HepG2 (cell line): ENCODE data around the gene NOTCH4. TPM values are rescaled to one million over a fixed set of nuclear protein-coding genes. Genes with fewer than 3 reads are reported as not detected.
A peak's percentile ranks its signal among the peaks of the same experiment; 100 is the strongest.

Source experiments
- ATAC-seq: fragments of 200-7000 bp; cut with Tn5 transposase; 3 replicates; pipeline ENCODE4 v1.9.1; 2020; ENCODE audit warnings: mild to moderate bottlenecking, moderate library complexity
- BruUV-seq: library from RNA; stranded (reverse); fragments of 400-500 nt; replicated peaks from 2 replicates; lab custom pipeline; 2021; lab: Mats Ljungman, UMichigan
- CTCF ChIA-PET: fragments of 300-600 bp; formaldehyde crosslinking; extraction: SDS; loops from one replicate; lab custom pipeline; 2021; ENCODE audit warnings: low total read pairs, inconsistent platforms, low intra/inter-chr PET ratio; lab: Yijun Ruan, JAX
- POLR2A ChIA-PET: fragments of 350-600 bp; sonication (Branson Sonifier 250); formaldehyde crosslinking; loops from one replicate; lab custom pipeline; 2020; ENCODE audit warnings: antibody characterized with exemption, inconsistent platforms; lab: Yijun Ruan, JAX
- DNase-seq: peaks from one replicate; pipeline ENCODE4 v3.0.0-alpha.2; 2015; ENCODE audit warnings: low spot score
- FAIRE-seq: peaks from 3 replicates; lab custom pipeline; 2011; peaks lifted over from hg19 to GRCh38; lab: Jason Lieb, UNC
- H2AFZ ChIP-seq: one replicate; pipeline ENCODE4 v1.6.1; 2011; ENCODE audit warnings: low read length, inconsistent platforms
- H3K27ac ChIP-seq: fragments of 300-600 bp; 3 replicates; pipeline ENCODE4 v1.8.0; 2011; ENCODE audit warnings: mixed run types, mild to moderate bottlenecking, mixed read lengths, low read length, inconsistent platforms; ENCODE audit not compliant: insufficient read depth; ENCODE audit errors: extremely low read length
- H3K27me3 ChIP-seq, 2 experiments: fragments of 200-600 bp in 1 of 2; 2 replicates in 1 of 2; 3 replicates in 1 of 2; pipeline versions ENCODE4 v1.6.0 to v1.8.0; 2011; ENCODE audit warnings: low read length in 2 of 2, mild to moderate bottlenecking in 2 of 2, moderate library complexity in 2 of 2, inconsistent platforms in 1 of 2; ENCODE audit not compliant: insufficient read depth in 2 of 2, control insufficient read depth in 1 of 2
- H3K36me3 ChIP-seq, 2 experiments: fragments of 200-600 bp in 1 of 2; replicated peaks in 1 of 2; 2 replicates in 1 of 2; 3 replicates in 1 of 2; pipeline versions ENCODE4 v1.5.1 to v1.8.0; 2011; ENCODE audit warnings: low read length in 2 of 2, inconsistent platforms in 1 of 2; ENCODE audit not compliant: insufficient read depth in 2 of 2, control insufficient read depth in 1 of 2
- H3K4me1 ChIP-seq: 2 replicates; pipeline ENCODE4 v1.5.1; 2012; ENCODE audit warnings: low read length, inconsistent platforms; ENCODE audit not compliant: insufficient read depth
- H3K4me2 ChIP-seq: 2 replicates; pipeline ENCODE4 v1.6.0; 2011; ENCODE audit warnings: low read depth, low read length, inconsistent platforms
- H3K4me3 ChIP-seq, 3 experiments: fragments of 200-600 bp in 1 of 3; sonication (generic), shearing (Covaris generic) in 1 of 3; replicated peaks in 1 of 3; 2 replicates each; pipeline ENCODE4 v1.5.1; 2011 to 2016; ENCODE audit warnings: low read length in 3 of 3, inconsistent platforms in 2 of 3, low read depth in 2 of 3, mild to moderate bottlenecking in 2 of 3, control low read depth in 1 of 3, mixed read lengths in 1 of 3; ENCODE audit not compliant: insufficient read depth in 1 of 3
- H3K79me2 ChIP-seq: one replicate; pipeline ENCODE4 v1.6.1; 2011; ENCODE audit warnings: low read length, inconsistent platforms; ENCODE audit not compliant: insufficient read depth
- H3K9ac ChIP-seq: 2 replicates; pipeline ENCODE4 v1.6.0; 2011; ENCODE audit warnings: mild to moderate bottlenecking, low read depth, low read length, inconsistent platforms; ENCODE audit not compliant: insufficient read depth
- H3K9me3 ChIP-seq: 2 replicates; pipeline ENCODE4 v1.5.1; 2012; ENCODE audit warnings: mild to moderate bottlenecking, low read length
- H4K20me1 ChIP-seq: 2 replicates; pipeline ENCODE4 v1.6.0; 2011; ENCODE audit warnings: inconsistent platforms, mild to moderate bottlenecking, low read length, moderate library complexity; ENCODE audit not compliant: insufficient read depth
- MAFG ChIP-seq: sonication (generic); formaldehyde crosslinking; IDR thresholded peaks from 2 replicates; pipeline ENCODE4 v1.5.1; 2020; ENCODE audit warnings: mild to moderate bottlenecking, missing genetic modification reagents
- RARA ChIP-seq: IDR thresholded peaks from 2 replicates; pipeline ENCODE4 v1.6.1; 2016; ENCODE audit warnings: missing genetic modification reagents, missing compliant biosample characterization
- RFXANK ChIP-seq: IDR thresholded peaks from 2 replicates; pipeline ENCODE4 v1.6.1; 2016
- RXRB ChIP-seq: IDR thresholded peaks from 2 replicates; pipeline ENCODE4 v1.6.1; 2016; ENCODE audit warnings: borderline replicate concordance, missing genetic modification reagents, missing compliant biosample characterization
- SOX6 ChIP-seq, 2 experiments: fragments of 450-650 bp in 1 of 2; sonication (generic) in 1 of 2; formaldehyde crosslinking in 1 of 2; IDR thresholded peaks; 2 replicates each; pipeline versions ENCODE4 v1.4.0 to v1.6.1; 2017 to 2020; ENCODE audit warnings: antibody characterized with exemption in 1 of 2, mild to moderate bottlenecking in 1 of 2, missing genetic modification reagents in 1 of 2
- WIZ ChIP-seq: sonication (generic); formaldehyde crosslinking; IDR thresholded peaks from 2 replicates; pipeline ENCODE4 v1.5.1; 2020; ENCODE audit warnings: mild to moderate bottlenecking, missing genetic modification reagents
- ZFX ChIP-seq: sonication (generic); formaldehyde crosslinking; IDR thresholded peaks from 2 replicates; pipeline ENCODE4 v1.4.0; 2020; ENCODE audit warnings: mild to moderate bottlenecking, low read depth, missing genetic modification reagents, moderate library complexity
- ZMYM4 ChIP-seq: sonication (generic); formaldehyde crosslinking; IDR thresholded peaks from 2 replicates; pipeline ENCODE4 v1.8.1; 2023; ENCODE audit warnings: mild to moderate bottlenecking, missing genetic modification reagents
- ZNF564 ChIP-seq: sonication (generic); formaldehyde crosslinking; IDR thresholded peaks from 2 replicates; pipeline ENCODE4 v1.8.1; 2023; ENCODE audit warnings: mild to moderate bottlenecking, missing genetic modification reagents
- ZNF724P ChIP-seq: sonication (generic); formaldehyde crosslinking; IDR thresholded peaks from 2 replicates; pipeline ENCODE4 v1.8.0; 2022; ENCODE audit warnings: missing genetic modification reagents, borderline replicate concordance
- ZNF772 ChIP-seq: sonication (generic); formaldehyde crosslinking; IDR thresholded peaks from 2 replicates; pipeline ENCODE4 v1.5.0; 2020; ENCODE audit warnings: mild to moderate bottlenecking, missing genetic modification reagents
- ZSCAN25 ChIP-seq: sonication (generic); formaldehyde crosslinking; IDR thresholded peaks from 2 replicates; pipeline ENCODE4 v1.8.0; 2022; ENCODE audit warnings: mild to moderate bottlenecking, missing genetic modification reagents
- WGBS: methylation state at CpG from one replicate; pipeline ENCODE4 v1.1.6; 2017; ENCODE audit warnings: low lambda C conversion rate; 5-methylcytosine and 5-hydroxymethylcytosine counted together
- in situ Hi-C: cut with HindIII; loops from 2 replicates; pipeline ENCODE4 v1.10.0; 2017; ENCODE audit warnings: low pct_unique_long_range_greater_than_20kb; ENCODE audit not compliant: extremely low pct_ligation_motif_present
- intact Hi-C: fragments of 100-400 bp; cut with micrococcal nuclease; formaldehyde crosslinking; loops from one replicate; pipeline ENCODE4 v1.10.0; 2022; ENCODE audit not compliant: unreplicated experiment
- polyA plus RNA-seq, 8 experiments: library from polyadenylated mRNA; depleted of rRNA in 3 of 8; stranded (reverse) in 7 of 8; unstranded in 1 of 8; fragments of >200 nt; fragmentation: Illumina TruSeq in 4 of 8; extraction: Trizol in 4 of 8; gene quantifications; 2 replicates each; pipeline versions ENCODE4 v1.2.1 to v1.2.3, GENCODE V29; 2011 to 2016; ENCODE audit warnings: low read depth in 4 of 8, missing spikeins in 1 of 8, mixed read lengths in 1 of 8; ENCODE audit not compliant: insufficient read depth in 1 of 8
- total RNA-seq, 5 experiments: library from RNA; depleted of rRNA; stranded (reverse); fragments of >200 nt; fragmentation: Illumina TruSeq; extraction: Trizol; gene quantifications; 2 replicates each; pipeline ENCODE4 v1.2.3, GENCODE V29; 2016; ENCODE audit warnings: low read depth in 1 of 5
- TF ChIP-seq, protein P1 (sequence below): sonication (generic); formaldehyde crosslinking; IDR thresholded peaks from 2 replicates; pipeline ENCODE4 v1.4.0; 2020; ENCODE audit warnings: mild to moderate bottlenecking, missing genetic modification reagents
- TF ChIP-seq, protein P2 (sequence below): sonication (generic); formaldehyde crosslinking; IDR thresholded peaks from 2 replicates; pipeline ENCODE4 v1.4.0; 2020; ENCODE audit warnings: missing genetic modification reagents
- TF ChIP-seq, protein P3 (sequence below): sonication (generic); formaldehyde crosslinking; IDR thresholded peaks from 2 replicates; pipeline ENCODE4 v1.8.0; 2023; ENCODE audit warnings: mild to moderate bottlenecking, missing genetic modification reagents
- TF ChIP-seq, protein P4 (sequence below): IDR thresholded peaks from 2 replicates; pipeline ENCODE4 v1.6.1; 2016; ENCODE audit warnings: missing genetic modification reagents, missing compliant biosample characterization
- TF ChIP-seq, protein P5 (sequence below): sonication (generic); formaldehyde crosslinking; IDR thresholded peaks from 2 replicates; pipeline ENCODE4 v1.8.0; 2022; ENCODE audit warnings: missing genetic modification reagents, low read depth, mild to moderate bottlenecking, borderline replicate concordance

NOTCH4 gene
- total and polyA plus RNA-seq, 2 of the 13 experiments (the other 11 are each of a cell fraction or from before 2014, with no cell fraction given) = 0.51 to 0.83 TPM

DNA sequence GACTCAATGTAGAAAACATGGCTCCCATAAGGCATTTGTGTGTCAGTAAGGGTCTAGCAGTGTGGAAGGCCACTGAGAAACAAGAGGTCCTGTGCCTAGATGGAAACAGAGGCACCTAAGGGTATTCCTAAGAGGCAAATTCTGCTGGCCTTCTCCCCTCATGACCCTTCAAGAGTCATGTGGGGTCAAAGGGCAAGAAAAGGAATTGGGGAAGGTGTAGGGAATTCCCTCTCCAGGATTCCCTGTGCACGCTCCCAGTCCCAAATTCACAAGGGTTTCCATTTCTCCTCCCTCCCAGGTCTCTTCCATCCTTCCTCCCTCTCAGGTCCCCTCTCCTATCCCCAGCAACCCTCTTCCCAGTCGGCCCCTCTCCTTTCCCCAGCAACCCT is 48.6 kb downstream of the NOTCH4 start (continued):
- TF ChIP-seq, protein P1, sequence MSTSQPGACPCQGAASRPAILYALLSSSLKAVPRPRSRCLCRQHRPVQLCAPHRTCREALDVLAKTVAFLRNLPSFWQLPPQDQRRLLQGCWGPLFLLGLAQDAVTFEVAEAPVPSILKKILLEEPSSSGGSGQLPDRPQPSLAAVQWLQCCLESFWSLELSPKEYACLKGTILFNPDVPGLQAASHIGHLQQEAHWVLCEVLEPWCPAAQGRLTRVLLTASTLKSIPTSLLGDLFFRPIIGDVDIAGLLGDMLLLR (CRISPR knock-in tag) = 0 out of 2 replicates have a peak, but pooled peaks have one; percentile 38
- TF ChIP-seq ZSCAN25 (CRISPR knock-in tag) (0 out of 2 replicates have a peak, but pooled peaks have one; percentile 18), WIZ (CRISPR knock-in tag) (peak; percentile 41; the same call in 1 of the 2 replicates), MAFG (no peak), ZNF564 (CRISPR knock-in tag) (0 out of 2 replicates have a peak, but pooled peaks have one; percentile 20), ZNF772 (peak; percentile 59; the same call in 1 of the 2 replicates), ZNF724P (CRISPR knock-in tag) (no peak)
- TF ChIP-seq, protein P2, sequence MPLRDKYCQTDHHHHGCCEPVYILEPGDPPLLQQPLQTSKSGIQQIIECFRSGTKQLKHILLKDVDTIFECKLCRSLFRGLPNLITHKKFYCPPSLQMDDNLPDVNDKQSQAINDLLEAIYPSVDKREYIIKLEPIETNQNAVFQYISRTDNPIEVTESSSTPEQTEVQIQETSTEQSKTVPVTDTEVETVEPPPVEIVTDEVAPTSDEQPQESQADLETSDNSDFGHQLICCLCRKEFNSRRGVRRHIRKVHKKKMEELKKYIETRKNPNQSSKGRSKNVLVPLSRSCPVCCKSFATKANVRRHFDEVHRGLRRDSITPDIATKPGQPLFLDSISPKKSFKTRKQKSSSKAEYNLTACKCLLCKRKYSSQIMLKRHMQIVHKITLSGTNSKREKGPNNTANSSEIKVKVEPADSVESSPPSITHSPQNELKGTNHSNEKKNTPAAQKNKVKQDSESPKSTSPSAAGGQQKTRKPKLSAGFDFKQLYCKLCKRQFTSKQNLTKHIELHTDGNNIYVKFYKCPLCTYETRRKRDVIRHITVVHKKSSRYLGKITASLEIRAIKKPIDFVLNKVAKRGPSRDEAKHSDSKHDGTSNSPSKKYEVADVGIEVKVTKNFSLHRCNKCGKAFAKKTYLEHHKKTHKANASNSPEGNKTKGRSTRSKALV (CRISPR knock-in tag) = no peak
- TF ChIP-seq, protein P3, sequence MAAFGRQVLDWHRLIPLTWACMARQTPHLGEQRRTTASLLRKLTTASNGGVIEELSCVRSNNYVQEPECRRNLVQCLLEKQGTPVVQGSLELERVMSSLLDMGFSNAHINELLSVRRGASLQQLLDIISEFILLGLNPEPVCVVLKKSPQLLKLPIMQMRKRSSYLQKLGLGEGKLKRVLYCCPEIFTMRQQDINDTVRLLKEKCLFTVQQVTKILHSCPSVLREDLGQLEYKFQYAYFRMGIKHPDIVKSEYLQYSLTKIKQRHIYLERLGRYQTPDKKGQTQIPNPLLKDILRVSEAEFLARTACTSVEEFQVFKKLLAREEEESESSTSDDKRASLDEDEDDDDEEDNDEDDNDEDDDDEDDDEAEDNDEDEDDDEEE = 0 out of 2 replicates have a peak, but pooled peaks have one; percentile 31

DNA sequence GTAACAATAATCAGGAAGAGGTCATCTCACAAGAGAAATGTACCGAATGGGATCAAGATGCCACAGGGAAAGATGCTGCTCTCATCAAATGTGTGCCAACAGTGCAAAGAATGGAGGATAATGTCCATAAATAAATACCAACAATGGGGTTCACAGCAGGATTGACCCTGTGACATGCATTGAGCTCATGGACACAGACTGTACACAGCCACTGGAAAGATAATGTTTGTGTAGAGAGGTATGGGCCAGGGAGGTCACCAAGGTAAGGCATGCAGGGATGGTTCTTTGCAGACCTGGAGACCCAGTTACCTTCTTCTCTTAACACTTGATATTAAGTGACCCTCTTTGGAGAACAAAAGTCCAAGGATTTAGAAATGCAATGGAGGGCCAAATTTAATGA is 49.5 kb downstream of the NOTCH4 start:
- peaks cover 46% of the 10 kb centered on the region for H3K79me2 ChIP-seq
- no peak overlapping the region for H3K27ac ChIP-seq
- ATAC-seq (no peak), FAIRE-seq (no peak), DNase-seq (no peak)
- BruUV-seq = no TSS peak
- 97% methylated on average over 1 of the region's 1 CpG for WGBS
- H3K4me2 ChIP-seq = peak overlapping the region; percentile 88
- ChIA-PET CTCF (no interaction called here), POLR2A (interaction anchor here (1.0 kb wide), 1 partner anchor 21 kb away, joined by 3 read pairs; no protein-coding TSS in a partner anchor)
- no peaks in the 10 kb centered on the region for H4K20me1 ChIP-seq
- in situ Hi-C loops (no loop called here), intact Hi-C loops (no loop called here)
- H3K36me3 ChIP-seq = peaks cover 13 to 21% of the 10 kb centered on the region in 2 experiments
- H3K4me1 ChIP-seq = peaks cover 52% of the 10 kb centered on the region
- no peaks in the 10 kb centered on the region for H3K9me3 ChIP-seq
- H3K9ac ChIP-seq = no peak overlapping the region
- H3K27me3 ChIP-seq = no peaks in the 10 kb centered on the region; a peak in 1 of 5 replicates
- no peak overlapping the region for H2AFZ ChIP-seq
- H3K4me3 ChIP-seq = peak overlapping the region in 2 of 3 experiments; percentile 98; a peak in 3 of 6 replicates
- TF ChIP-seq RXRB (CRISPR knock-in tag) (peak; percentile 33; the same call in 1 of the 2 replicates), SOX6 (IDR thresholded peaks at IDR 0.05) (no peak), SOX6 (CRISPR knock-in tag; IDR thresholded peaks at IDR 0.05) (peak; percentile 73), RARA (CRISPR knock-in tag) (peak; percentile 73), RFXANK (CRISPR knock-in tag) (no peak), ZMYM4 (CRISPR knock-in tag) (peak; percentile 21; the same call in 1 of the 2 replicates), ZFX (no peak)
- TF ChIP-seq, protein P4, sequence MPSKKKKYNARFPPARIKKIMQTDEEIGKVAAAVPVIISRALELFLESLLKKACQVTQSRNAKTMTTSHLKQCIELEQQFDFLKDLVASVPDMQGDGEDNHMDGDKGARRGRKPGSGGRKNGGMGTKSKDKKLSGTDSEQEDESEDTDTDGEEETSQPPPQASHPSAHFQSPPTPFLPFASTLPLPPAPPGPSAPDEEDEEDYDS = no peak
- TF ChIP-seq, protein P5, sequence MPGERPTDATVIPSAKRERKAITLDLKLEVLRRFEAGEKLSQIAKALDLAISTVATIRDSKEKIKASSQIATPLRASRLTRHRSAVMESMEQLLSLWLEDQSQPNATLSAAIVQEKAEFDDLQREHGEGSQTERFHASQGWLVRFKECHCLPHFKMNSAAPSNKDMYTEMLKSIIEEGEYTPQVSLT (CRISPR knock-in tag) = no peak
